Vagina (tissue), 2 donors: ENCODE results near the gene TMX2.

Experiments
- POLR2A ChIP-seq, 2 donors: fragments of 450-650 bp; IDR thresholded peaks; one replicate each; pipeline ENCODE4 v1.6.1; 2017; ENCODE audit warnings: antibody characterized with exemption in 2 of 2, mild to moderate bottlenecking in 2 of 2, moderate library complexity in 2 of 2
- POLR2AphosphoS5 ChIP-seq, 2 donors: sonication (generic); formaldehyde crosslinking; IDR thresholded peaks; one replicate each; pipeline ENCODE4 v1.9.0; 2017; ENCODE audit warnings: antibody characterized with exemption in 2 of 2, mild to moderate bottlenecking in 2 of 2, low read depth in 1 of 2; ENCODE audit not compliant: insufficient read depth in 1 of 2
- TF ChIP-seq, protein P1 (sequence below), 3 experiments: fragments of 450-650 bp in 2 of 3; fragments of 200-600 bp in 1 of 3; sonication (generic) in 1 of 3; IDR thresholded peaks; one replicate each; pipeline ENCODE4 v1.5.1; 2017 to 2019; ENCODE audit warnings: antibody characterized with exemption in 3 of 3, mild to moderate bottlenecking in 2 of 3, moderate library complexity in 2 of 3

- TF ChIP-seq, protein P1, sequence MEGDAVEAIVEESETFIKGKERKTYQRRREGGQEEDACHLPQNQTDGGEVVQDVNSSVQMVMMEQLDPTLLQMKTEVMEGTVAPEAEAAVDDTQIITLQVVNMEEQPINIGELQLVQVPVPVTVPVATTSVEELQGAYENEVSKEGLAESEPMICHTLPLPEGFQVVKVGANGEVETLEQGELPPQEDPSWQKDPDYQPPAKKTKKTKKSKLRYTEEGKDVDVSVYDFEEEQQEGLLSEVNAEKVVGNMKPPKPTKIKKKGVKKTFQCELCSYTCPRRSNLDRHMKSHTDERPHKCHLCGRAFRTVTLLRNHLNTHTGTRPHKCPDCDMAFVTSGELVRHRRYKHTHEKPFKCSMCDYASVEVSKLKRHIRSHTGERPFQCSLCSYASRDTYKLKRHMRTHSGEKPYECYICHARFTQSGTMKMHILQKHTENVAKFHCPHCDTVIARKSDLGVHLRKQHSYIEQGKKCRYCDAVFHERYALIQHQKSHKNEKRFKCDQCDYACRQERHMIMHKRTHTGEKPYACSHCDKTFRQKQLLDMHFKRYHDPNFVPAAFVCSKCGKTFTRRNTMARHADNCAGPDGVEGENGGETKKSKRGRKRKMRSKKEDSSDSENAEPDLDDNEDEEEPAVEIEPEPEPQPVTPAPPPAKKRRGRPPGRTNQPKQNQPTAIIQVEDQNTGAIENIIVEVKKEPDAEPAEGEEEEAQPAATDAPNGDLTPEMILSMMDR (IDR thresholded peaks at IDR 0.05) = no peak
- TF ChIP-seq POLR2A (IDR thresholded peaks at IDR 0.05) (no peak), POLR2AphosphoS5 (IDR thresholded peaks at IDR 0.05; ENCODE audit: insufficient read depth in 1 of 2, low read depth in 1 of 2) (no peak)
Measured at GRCh38 chr11:57728829-57729228, 16.4 kb downstream of the TMX2 start.
